ENCODE data around the gene IRF2BP1.
A peak's percentile ranks its signal among the peaks of the same experiment; 100 is the strongest.

Gene IRF2BP1

GRCh38 chr19:45881082-45881908 lies 4.6 kb downstream of the IRF2BP1 start:
- Histone ChIP-seq H2AFZ (ENCODE audit: low read length) (no peak overlapping the region), H3K27ac (replicated peaks; ENCODE audit: low read length) (no peak overlapping the region), H2BK12ac (ENCODE audit: low read length) (no peak overlapping the region), H3K36me3 (replicated peaks in 1 of 2; ENCODE audit: control insufficient read depth in 2 of 2, insufficient read depth in 2 of 2, low read length in 2 of 2) (peaks cover 9 to 21% of the 10 kb centered on the region in 2 donors), H2BK5ac (ENCODE audit: low read length) (no peak overlapping the region), H3K18ac (ENCODE audit: low read length) (peak overlapping the region; percentile 27), H3K14ac (ENCODE audit: low read length) (no peak overlapping the region), H2BK15ac (ENCODE audit: low read length) (peak overlapping the region; percentile 93), H4K8ac (ENCODE audit: low read depth, low read length) (no peak overlapping the region), H3K27me3 (ENCODE audit: control insufficient read depth in 3 of 3, insufficient read depth in 3 of 3, low read depth in 1 of 3, low read length in 3 of 3) (no peaks in the 10 kb centered on the region), H2AK5ac (ENCODE audit: low read depth, low read length) (peak overlapping the region; percentile 81), H2BK120ac (ENCODE audit: low read depth, low read length) (no peak overlapping the region), H3K4me3 (ENCODE audit: low read length in 2 of 2) (no peak overlapping the region), H3K4ac (ENCODE audit: low read length) (no peak overlapping the region), H4K91ac (ENCODE audit: low read depth, low read length, poor library complexity) (no peak overlapping the region), H3K23ac (ENCODE audit: low read depth, low read length, poor library complexity) (peak overlapping the region; percentile 17), H3K9ac (ENCODE audit: low read depth, low read length, poor library complexity) (no peak overlapping the region), H3K4me2 (ENCODE audit: insufficient read depth, low read length, poor library complexity, severe bottlenecking) (no peak overlapping the region), H3K9me3 (replicated peaks in 1 of 2; ENCODE audit: control insufficient read depth in 2 of 2, insufficient read depth in 1 of 2, low read depth in 1 of 2, low read length in 2 of 2) (peaks cover 0 to 4% of the 10 kb centered on the region in 2 donors), H3K4me1 (ENCODE audit: control insufficient read depth in 2 of 2, insufficient read depth in 1 of 2, low read depth in 1 of 2, low read length in 2 of 2) (peaks cover 19 to 24% of the 10 kb centered on the region in 2 donors), H3K79me1 (ENCODE audit: low read depth, low read length) (peaks cover 13% of the 10 kb centered on the region)
- no peak for DNase-seq (ENCODE audit: low spot score)
- no CpG with 5 or more reads among the region's 10 CpGs for WGBS, 2 donors (ENCODE audit: extremely low coverage in 2 of 2, insufficient read length in 2 of 2, insufficient replicate concordance in 1 of 2)

GRCh38 chr19:45879971-45880370 lies 6.0 kb downstream of the IRF2BP1 start:
- DNase-seq (ENCODE audit: low spot score): no peak
- H3K4me1 ChIP-seq (ENCODE audit: control insufficient read depth in 2 of 2, insufficient read depth in 1 of 2, low read depth in 1 of 2, low read length in 2 of 2): peaks cover 21 to 26% of the 10 kb centered on the region in 2 donors
- no peak overlapping the region for H2BK120ac ChIP-seq (ENCODE audit: low read depth, low read length)
- H3K9ac ChIP-seq (ENCODE audit: low read depth, low read length, poor library complexity): no peak overlapping the region
- no peak overlapping the region for H2AFZ ChIP-seq (ENCODE audit: low read length)
- H2BK5ac ChIP-seq (ENCODE audit: low read length): no peak overlapping the region
- H2BK12ac ChIP-seq (ENCODE audit: low read length): no peak overlapping the region
- H3K27ac ChIP-seq (replicated peaks; ENCODE audit: low read length): no peak overlapping the region
- H3K27me3 ChIP-seq (ENCODE audit: control insufficient read depth in 3 of 3, insufficient read depth in 3 of 3, low read depth in 1 of 3, low read length in 3 of 3): no peaks in the 10 kb centered on the region
- no peak overlapping the region for H3K14ac ChIP-seq (ENCODE audit: low read length)
- no peak overlapping the region for H3K4ac ChIP-seq (ENCODE audit: low read length)
- H3K79me1 ChIP-seq (ENCODE audit: low read depth, low read length): peaks cover 10% of the 10 kb centered on the region
- H3K4me3 ChIP-seq (ENCODE audit: low read length in 2 of 2): no peak overlapping the region
- H3K36me3 ChIP-seq (replicated peaks in 1 of 2; ENCODE audit: control insufficient read depth in 2 of 2, insufficient read depth in 2 of 2, low read length in 2 of 2): peaks cover 8 to 19% of the 10 kb centered on the region in 2 donors
- no peak overlapping the region for H2AK5ac ChIP-seq (ENCODE audit: low read depth, low read length)
- H3K18ac ChIP-seq (ENCODE audit: low read length): no peak overlapping the region
- no CpG with 5 or more reads among the region's 2 CpGs for WGBS, 2 donors (ENCODE audit: extremely low coverage in 2 of 2, insufficient read length in 2 of 2, insufficient replicate concordance in 1 of 2)
- no peak overlapping the region for H3K4me2 ChIP-seq (ENCODE audit: insufficient read depth, low read length, poor library complexity, severe bottlenecking)
- no peak overlapping the region for H2BK15ac ChIP-seq (ENCODE audit: low read length)
- H3K9me3 ChIP-seq (replicated peaks in 1 of 2; ENCODE audit: control insufficient read depth in 2 of 2, insufficient read depth in 1 of 2, low read depth in 1 of 2, low read length in 2 of 2): peaks cover 0 to 2% of the 10 kb centered on the region in 2 donors
- no peak overlapping the region for H4K8ac ChIP-seq (ENCODE audit: low read depth, low read length)
- no peak overlapping the region for H4K91ac ChIP-seq (ENCODE audit: low read depth, low read length, poor library complexity)
- no peak overlapping the region for H3K23ac ChIP-seq (ENCODE audit: low read depth, low read length, poor library complexity)

DNA sequence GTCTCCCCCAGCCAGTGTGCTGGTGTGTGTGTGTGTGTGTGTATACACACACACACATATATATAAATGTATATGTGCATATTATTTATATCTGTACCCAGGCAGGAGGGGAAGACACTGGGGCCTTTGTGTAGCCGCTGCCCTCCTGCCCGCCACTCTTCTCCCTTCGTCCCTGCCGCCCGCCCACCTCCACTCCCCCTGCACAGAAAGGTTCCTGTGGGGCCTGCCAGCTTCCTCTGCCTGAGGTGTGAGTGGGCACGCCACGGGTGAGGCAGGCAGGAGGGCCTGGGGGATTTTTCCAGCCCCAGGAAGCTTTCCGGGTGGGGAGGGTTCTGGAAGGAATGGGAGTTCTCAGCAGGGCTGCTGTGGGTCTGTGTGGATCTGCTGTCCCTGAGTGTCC lies 6.9 kb downstream of the IRF2BP1 start:
- Histone ChIP-seq H3K23ac (ENCODE audit: low read depth, low read length, poor library complexity) (no peak overlapping the region), H3K36me3 (replicated peaks in 1 of 2; ENCODE audit: control insufficient read depth in 2 of 2, insufficient read depth in 2 of 2, low read length in 2 of 2) (peaks cover 4 to 10% of the 10 kb centered on the region in 2 donors), H3K9ac (ENCODE audit: low read depth, low read length, poor library complexity) (no peak overlapping the region), H4K91ac (ENCODE audit: low read depth, low read length, poor library complexity) (no peak overlapping the region), H3K4ac (ENCODE audit: low read length) (no peak overlapping the region), H3K4me2 (ENCODE audit: insufficient read depth, low read length, poor library complexity, severe bottlenecking) (no peak overlapping the region), H3K4me3 (ENCODE audit: low read length in 2 of 2) (no peak overlapping the region), H3K27ac (replicated peaks; ENCODE audit: low read length) (no peak overlapping the region), H2AFZ (ENCODE audit: low read length) (no peak overlapping the region), H3K4me1 (ENCODE audit: control insufficient read depth in 2 of 2, insufficient read depth in 1 of 2, low read depth in 1 of 2, low read length in 2 of 2) (peaks cover 19 to 29% of the 10 kb centered on the region in 2 donors), H2BK120ac (ENCODE audit: low read depth, low read length) (no peak overlapping the region), H2AK5ac (ENCODE audit: low read depth, low read length) (peak overlapping the region; percentile 76), H3K18ac (ENCODE audit: low read length) (no peak overlapping the region), H3K79me1 (ENCODE audit: low read depth, low read length) (peaks cover 5% of the 10 kb centered on the region), H2BK5ac (ENCODE audit: low read length) (no peak overlapping the region), H4K8ac (ENCODE audit: low read depth, low read length) (no peak overlapping the region), H3K14ac (ENCODE audit: low read length) (no peak overlapping the region), H2BK12ac (ENCODE audit: low read length) (no peak overlapping the region), H3K27me3 (ENCODE audit: control insufficient read depth in 3 of 3, insufficient read depth in 3 of 3, low read depth in 1 of 3, low read length in 3 of 3) (no peaks in the 10 kb centered on the region), H2BK15ac (ENCODE audit: low read length) (no peak overlapping the region), H3K9me3 (replicated peaks in 1 of 2; ENCODE audit: control insufficient read depth in 2 of 2, insufficient read depth in 1 of 2, low read depth in 1 of 2, low read length in 2 of 2) (no peaks in the 10 kb centered on the region)
- DNase-seq (ENCODE audit: low spot score): no peak
- no CpG with 5 or more reads among the region's 8 CpGs for WGBS, 2 donors (ENCODE audit: extremely low coverage in 2 of 2, insufficient read length in 2 of 2, insufficient replicate concordance in 1 of 2)

GRCh38 chr19:45878043-45878794 lies 7.7 kb downstream of the IRF2BP1 start:
- Histone ChIP-seq H3K27ac (replicated peaks; ENCODE audit: low read length) (no peak overlapping the region), H3K18ac (ENCODE audit: low read length) (no peak overlapping the region), H3K4me1 (ENCODE audit: control insufficient read depth in 2 of 2, insufficient read depth in 1 of 2, low read depth in 1 of 2, low read length in 2 of 2) (peaks cover 21 to 32% of the 10 kb centered on the region in 2 donors), H2BK5ac (ENCODE audit: low read length) (no peak overlapping the region), H2AK5ac (ENCODE audit: low read depth, low read length) (no peak overlapping the region), H2AFZ (ENCODE audit: low read length) (no peak overlapping the region), H2BK12ac (ENCODE audit: low read length) (no peak overlapping the region), H4K8ac (ENCODE audit: low read depth, low read length) (no peak overlapping the region), H4K91ac (ENCODE audit: low read depth, low read length, poor library complexity) (no peak overlapping the region), H2BK15ac (ENCODE audit: low read length) (no peak overlapping the region), H3K4ac (ENCODE audit: low read length) (no peak overlapping the region), H3K4me2 (ENCODE audit: insufficient read depth, low read length, poor library complexity, severe bottlenecking) (no peak overlapping the region), H2BK120ac (ENCODE audit: low read depth, low read length) (no peak overlapping the region), H3K79me1 (ENCODE audit: low read depth, low read length) (peaks cover 4% of the 10 kb centered on the region), H3K9ac (ENCODE audit: low read depth, low read length, poor library complexity) (no peak overlapping the region), H3K36me3 (replicated peaks in 1 of 2; ENCODE audit: control insufficient read depth in 2 of 2, insufficient read depth in 2 of 2, low read length in 2 of 2) (peaks cover 2 to 5% of the 10 kb centered on the region in 2 donors), H3K27me3 (ENCODE audit: control insufficient read depth in 3 of 3, insufficient read depth in 3 of 3, low read depth in 1 of 3, low read length in 3 of 3) (no peaks in the 10 kb centered on the region), H3K4me3 (ENCODE audit: low read length in 2 of 2) (no peak overlapping the region), H3K9me3 (replicated peaks in 1 of 2; ENCODE audit: control insufficient read depth in 2 of 2, insufficient read depth in 1 of 2, low read depth in 1 of 2, low read length in 2 of 2) (no peaks in the 10 kb centered on the region), H3K23ac (ENCODE audit: low read depth, low read length, poor library complexity) (peak overlapping the region; percentile 3), H3K14ac (ENCODE audit: low read length) (no peak overlapping the region)
- no CpG with 5 or more reads among the region's 11 CpGs for WGBS, 2 donors (ENCODE audit: extremely low coverage in 2 of 2, insufficient read length in 2 of 2, insufficient replicate concordance in 1 of 2)
- DNase-seq (ENCODE audit: low spot score): no peak

Data from neuronal stem cell (in vitro differentiated cells).